ENCODE results near the gene MGAM2. TPM values are rescaled to one million over a fixed set of nuclear protein-coding genes. Genes with fewer than 3 reads are reported as not detected.

The MGAM2 gene
- total RNA-seq, 1 donor from 2014 or later = not detected

DNA sequence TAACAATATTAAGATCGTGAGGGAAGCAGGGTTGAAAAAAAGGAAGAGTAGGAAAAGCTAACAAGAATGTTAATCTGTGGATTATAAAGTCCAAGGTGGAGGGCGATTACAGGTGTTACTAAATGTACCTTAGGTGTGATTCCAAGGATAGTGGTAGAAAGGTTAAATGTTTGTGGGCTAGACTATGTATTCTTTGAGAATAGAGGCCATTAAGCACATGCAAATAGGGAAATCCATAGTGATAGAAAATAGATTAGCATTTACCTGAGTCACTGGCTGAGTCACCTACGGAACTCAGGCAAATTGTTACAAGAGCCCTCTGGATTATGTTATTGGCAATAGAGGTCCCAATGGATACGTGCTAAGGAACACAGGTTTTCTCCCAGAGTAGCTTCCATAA, 9.0 kb downstream of the MGAM2 start:
- DNase-seq (ENCODE audit: low read depth in 2 of 2) = no peak

DNA sequence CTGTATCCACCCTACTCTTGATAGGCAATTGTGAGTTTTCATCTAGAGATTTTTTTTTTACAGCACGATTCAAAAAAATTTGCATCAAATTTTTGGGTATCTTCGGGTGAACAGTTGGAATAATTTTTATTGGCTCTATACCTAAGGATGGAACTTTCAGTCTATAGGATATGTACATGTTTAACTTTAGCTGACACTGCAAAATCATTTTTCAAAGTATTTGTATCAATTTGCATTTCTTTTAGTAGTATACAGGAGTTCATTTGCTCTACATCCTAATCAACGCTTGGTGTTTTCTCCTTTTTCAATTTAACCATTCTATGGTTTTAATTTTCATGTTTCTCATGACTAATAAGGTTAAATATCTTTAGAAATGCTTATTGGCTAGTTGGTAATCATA, 11.7 kb downstream of the MGAM2 start:
- DNase-seq (ENCODE audit: low read depth in 2 of 2) = no peak

DNA sequence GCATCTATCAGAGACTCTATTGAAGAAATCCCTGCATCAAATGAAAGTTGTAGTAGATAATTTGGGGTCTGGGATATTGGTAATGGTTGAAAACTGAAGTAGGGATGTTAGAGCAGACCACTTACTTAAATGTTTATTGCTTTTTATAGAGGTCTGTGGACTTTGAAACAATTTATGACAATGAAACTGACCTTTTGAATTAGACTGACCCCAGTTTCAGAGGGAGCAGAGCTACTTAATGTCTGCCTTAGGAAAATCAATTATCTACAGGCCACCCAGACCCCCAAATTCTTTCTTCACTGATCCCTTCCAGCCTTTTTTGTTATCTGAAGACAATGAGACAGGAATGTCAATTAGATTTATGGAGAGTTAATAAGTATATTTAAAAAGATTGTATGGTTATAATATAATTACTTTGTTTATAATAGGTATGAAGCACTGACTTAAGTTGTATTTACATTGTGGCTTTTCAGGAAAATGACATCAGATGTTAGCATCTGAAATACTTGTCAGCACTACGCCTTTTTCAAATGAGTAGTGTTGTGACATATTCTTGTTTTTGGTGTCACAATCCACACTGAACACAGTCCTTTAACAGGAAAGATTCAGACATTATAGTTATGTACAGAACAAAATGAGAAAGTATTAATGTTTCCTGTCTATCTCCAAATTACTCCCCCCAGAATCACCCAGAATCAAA, 13.9 kb downstream of the MGAM2 start:
- DNase-seq (ENCODE audit: low read depth in 2 of 2) = no peak

DNA sequence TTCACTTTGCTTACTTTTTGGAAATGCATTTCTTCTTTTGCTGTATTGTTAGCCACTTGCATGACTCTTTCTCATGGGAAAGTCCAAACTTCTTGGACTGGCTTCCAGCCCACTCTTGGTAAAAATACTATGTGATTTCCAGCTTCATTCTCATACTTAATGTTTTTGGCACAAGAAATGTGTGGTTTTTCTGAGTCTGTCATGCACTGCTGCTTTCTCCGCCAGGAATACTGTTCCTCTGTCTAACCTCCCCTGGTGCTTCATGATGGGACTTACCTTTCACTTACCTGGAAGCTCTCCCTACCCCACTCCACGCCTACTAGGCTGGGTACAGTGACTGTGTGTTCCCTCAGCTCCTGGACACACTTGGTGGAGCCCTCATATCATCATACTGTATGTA, 18.7 kb downstream of the MGAM2 start:
- DNase-seq (ENCODE audit: low read depth in 2 of 2) = no peak

DNA sequence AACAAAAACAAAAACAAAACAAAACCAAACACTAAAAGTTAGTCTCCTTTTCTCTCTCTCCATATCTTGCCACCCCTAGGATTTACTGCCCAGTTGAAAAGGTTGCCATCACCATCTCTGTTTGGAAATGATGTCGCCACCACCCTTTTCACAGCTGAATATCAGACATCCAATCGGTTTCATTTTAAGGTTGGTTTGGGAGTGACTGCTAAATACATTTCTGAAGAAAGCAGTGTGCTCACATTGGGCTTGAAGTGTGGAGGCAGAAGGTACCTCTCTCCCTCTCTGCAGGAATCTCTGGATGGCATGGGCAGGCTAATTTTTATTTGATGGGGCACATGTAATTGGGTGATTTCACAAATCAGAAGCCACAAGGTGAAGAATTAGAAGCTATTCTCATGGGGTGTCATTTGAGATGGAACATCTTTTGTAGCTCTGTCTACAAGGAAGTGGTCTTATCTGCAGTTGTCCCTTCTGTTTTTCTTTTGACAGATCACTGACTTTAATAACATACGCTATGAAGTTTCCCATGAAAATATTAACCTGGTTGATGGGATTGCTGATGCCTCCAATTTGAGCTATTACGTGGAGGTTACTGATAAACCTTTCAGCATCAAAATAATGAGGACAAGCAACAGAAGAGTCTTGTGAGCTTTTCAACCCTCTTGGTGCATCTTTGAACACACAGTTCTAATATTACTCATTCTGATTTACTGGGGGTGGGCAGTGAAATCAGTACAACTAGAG, 20.1 kb downstream of the MGAM2 start:
- no peak for DNase-seq (ENCODE audit: low read depth in 2 of 2)

DNA sequence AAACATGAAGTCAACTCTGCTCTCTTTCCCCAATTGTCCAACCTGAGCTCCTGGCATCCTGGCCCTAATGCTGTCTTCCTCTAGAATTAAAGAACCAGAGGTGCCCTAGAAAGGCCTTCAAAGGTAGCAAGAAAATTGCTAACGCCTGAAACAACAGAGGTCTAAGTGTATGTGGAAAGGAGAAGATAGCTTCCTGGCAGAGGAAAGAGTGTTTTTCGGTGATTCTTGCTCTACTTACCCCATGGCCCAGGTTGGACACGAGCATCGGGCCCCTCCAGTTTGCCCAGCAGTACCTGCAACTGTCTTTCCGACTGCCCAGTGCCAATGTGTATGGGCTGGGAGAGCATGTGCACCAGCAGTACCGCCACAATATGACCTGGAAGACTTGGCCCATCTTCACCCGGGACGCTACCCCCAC, 22.2 kb downstream of the MGAM2 start:
- no peak for DNase-seq (ENCODE audit: low read depth in 2 of 2)

DNA sequence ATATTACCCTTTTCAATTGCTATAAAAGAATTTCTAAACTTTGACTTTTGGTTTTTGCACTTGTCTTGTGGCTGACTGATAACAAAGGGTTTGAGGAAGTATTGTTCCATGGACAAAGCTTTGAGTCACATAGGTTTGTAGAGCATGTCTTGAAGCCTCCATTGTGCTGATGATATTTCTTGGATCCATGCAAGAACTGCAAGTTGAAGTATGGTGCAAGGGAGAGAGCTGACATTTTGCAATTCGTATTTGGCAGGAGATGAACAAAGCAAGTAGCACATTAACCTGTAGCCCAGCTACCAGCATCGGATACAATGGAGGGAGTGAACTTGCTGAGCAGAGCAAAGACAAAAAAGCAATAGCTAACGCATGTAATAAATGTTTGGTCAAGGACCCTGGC, 23.4 kb downstream of the MGAM2 start:
- no peak for DNase-seq (ENCODE audit: low read depth in 2 of 2)

DNA sequence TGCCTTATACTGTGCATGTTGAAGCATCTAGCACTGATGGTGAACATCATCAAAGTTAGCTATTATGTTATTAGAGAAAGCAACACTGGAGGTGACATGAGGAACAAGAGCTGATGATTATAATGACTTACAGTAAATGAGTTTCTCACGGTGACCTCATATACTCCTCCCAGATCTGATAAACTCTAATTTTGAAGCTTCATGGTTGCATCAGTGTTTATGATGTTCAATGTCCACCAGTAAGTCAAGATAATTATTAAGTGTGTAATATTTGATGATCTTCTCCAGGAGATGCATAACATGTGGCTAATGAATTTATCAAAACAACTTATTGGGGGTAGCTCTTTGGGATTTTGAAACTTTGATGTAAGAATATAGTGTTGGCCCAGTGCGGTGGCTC, 27.5 kb downstream of the MGAM2 start:
- DNase-seq (ENCODE audit: low read depth in 2 of 2) = no peak

DNA sequence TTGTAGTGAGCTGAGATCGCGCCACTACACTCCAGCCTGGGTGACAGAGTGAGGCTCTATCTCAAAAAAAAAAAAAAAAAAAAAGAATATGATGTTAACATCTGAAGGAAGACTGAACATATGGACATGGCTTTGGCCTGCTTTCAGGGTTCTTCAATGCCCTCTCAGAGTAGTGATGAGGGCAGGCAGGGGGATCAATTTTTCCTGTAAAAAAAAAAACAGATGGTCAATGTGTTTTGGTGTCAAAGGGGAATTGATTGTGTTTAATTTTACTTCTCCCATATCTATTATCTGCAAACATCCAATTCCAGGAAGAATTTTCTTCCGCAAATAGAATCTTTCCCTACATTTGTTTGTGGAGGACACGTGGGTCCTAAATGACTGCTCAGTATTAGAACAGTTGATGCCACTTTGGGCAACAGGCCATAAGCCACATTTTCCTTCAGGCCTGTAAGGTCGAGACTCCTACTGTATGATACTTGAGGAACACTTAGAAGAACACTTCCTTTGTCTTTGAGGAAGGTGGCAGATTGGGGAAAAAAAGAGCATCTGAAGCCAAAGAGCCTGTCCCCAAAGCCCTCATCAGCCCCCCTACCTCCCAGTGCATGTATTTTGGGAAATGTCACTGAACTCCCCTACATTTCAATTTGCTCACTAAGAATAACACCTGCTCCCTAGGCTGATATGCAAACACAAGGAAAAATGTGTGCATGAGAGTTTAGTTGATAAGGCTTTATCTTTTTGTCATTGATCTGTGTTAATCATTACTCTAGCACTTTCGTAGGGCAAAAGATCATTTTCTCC, 28.3 kb downstream of the MGAM2 start:
- no peak for DNase-seq (ENCODE audit: low read depth in 2 of 2)

DNA sequence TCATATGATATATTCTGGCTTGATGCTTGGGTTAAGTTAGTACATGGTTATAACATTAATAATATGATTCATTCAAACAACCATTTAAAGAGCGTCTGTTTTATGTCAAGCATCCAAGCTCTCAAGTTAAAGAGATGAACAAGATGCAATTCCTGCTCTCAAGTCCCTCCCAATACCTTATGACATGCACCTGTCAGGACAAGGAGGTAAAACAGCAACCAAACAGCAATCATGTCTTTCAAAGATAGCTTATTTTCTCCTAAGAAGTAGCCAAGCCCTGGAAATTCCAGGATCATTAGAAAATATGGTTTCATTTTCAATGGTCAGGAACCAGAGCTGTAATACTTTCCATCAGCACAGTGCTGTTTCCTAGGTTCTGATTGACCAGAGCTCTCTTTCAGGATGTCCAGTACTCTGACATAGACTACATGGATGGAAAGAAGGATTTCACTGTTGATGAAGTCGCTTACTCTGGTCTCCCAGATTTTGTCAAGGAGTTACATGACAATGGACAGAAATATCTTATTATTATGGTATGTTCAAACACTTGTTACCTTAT, 29.0 kb downstream of the MGAM2 start:
- no peak for DNase-seq (ENCODE audit: low read depth in 2 of 2)

DNA sequence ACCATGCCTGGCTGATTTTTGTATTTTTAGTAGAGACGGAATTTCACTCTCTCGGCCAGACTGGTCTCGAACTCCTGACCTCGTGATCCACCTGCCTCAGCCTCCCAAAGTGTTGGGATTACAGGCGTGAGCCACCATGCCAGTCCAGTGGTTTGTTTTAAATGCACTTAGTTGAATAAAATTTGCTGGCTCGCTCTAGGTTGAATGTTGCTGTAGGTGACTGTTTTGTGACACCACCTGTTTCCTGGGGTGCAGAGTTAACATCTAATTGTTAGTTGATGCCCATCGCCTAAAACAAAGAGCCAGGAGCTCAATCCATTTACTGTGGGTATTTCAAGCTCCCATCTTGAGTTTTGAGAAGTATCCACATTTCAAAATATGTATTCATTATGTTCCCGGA, 31.2 kb downstream of the MGAM2 start:
- no peak for DNase-seq (ENCODE audit: low read depth in 2 of 2)

DNA sequence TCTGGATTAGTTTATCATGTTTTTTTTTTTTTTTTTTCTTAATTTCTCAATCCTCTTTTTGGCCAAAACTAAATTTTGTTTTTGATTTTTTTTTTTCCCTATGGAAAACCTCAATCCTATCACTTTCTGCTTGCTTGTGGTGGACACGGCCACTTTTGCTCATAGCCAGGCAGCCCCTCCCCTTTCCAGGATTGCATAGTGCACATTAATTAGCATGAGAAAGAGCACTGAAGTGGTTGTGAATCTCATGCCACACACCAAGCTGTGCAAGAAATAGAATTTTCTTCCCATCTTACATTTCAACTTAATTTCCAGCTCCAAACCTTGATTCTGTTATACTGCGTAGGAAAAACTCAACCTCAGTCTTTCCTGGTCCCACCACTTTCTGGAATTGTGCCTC, 34.6 kb downstream of the MGAM2 start:
- DNase-seq (ENCODE audit: low read depth in 2 of 2) = no peak

DNA sequence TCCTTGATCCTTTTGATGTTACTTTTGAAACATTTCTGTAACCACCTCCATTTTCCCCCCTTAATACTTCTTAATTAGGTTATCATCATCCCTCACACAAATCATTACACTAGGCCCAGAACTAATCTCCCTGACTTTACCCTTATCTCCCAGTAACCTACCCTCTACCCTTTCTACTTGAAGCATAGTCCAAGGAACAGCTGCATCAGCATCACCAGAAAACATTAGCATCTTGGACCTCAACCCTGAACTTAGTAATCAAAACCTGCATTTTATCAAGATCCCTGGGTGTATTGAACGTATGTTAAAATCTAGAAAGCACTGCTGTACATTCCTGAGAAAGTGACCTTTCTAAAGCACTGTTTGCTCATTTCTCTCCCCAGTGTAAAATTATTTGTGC, 38.8 kb downstream of the MGAM2 start:
- DNase-seq (ENCODE audit: low read depth in 2 of 2) = no peak

DNA sequence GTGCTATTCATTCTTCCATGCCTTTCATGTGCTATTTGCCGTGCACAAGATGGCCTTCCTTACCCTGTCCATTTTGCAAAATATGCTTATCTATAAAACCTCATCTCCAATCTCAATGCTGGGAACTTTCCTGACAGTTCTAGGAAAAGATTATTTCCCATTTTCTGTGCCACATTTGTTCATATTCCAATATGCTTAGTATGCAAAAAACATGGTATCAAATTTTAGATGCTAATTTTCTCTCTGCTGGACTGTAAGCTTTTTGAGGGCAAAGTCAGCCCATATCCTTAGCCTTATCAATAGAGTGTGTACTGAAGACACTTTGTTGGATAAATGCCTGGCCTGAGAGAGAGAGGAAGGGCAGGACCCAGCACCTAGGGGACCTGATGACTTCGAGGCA, 39.4 kb downstream of the MGAM2 start:
- DNase-seq (ENCODE audit: low read depth in 2 of 2) = no peak

DNA sequence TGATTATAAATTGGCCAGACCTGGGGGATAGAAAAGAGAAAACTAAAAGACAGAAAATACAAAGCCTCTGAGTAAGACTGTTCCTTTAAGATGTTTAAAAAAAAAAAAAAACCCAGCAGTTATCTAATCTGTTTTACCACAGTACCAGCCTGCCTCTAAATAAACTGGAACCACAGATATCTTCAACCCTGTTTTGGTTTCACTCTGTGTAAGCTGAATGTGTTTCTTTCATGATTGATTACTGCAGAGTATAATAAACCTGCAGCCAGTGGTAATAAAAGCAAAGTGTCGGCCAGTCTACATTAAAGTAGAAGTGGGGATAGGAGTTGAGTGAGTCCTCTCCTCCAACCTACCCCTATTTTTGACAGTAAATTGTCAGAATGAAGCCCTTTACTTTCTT, 40.6 kb downstream of the MGAM2 start:
- no peak for DNase-seq (ENCODE audit: low read depth in 2 of 2)

DNA sequence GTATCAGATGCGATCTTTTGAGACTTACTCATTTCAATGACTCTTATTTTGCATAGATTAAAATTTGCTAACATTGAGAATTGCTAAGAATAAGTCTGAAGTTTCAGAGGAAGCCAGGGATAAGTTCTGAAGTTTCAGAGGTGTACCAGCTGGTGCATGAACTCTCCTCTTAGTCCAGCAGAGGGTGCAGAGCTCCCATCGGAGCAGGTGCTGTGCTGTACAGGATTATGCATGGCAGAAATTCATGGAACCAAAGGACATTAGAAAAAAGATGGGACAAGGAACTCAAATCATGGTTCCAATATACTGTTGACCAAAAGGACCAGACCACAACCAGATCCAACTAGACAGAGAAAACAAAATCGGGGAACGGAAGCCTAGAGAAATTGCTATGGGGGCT, 41.9 kb downstream of the MGAM2 start:
- no peak for DNase-seq (ENCODE audit: low read depth in 2 of 2)

DNA sequence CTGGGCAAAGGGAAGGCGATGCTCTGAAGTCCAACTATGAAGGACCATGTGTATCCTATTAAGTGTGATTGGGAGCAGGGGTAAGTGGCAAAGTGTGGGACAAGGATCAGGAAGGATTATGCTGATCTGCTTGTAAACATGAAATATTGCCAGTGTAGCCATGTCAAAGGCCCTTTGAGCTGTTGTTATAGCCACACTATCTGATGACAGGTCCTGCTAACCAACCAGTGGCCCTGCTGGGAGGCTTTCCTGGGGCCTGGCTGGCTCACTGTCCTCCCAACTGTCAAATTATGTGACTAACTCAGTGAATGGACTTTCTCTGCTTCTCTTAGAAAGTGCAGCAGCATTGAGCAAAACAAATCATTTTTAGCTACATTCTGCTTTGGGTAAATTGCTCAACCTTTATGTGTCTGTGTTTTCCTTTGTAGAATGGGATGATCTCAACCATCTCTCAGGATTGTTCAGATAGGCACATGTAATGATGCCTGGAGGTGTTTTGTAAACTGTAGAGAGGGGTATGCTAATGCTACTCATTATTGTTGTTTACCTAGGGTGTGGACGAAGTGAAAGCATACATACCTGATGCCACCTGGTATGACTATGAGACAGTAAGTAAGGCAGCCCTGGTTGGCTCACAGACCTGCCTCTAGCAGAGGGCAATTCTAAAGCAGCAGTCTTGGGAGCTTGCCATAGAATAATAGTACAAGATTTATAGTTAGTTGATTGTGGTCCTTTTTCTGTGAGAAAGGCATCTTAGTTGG, 47.4 kb downstream of the MGAM2 start:
- no peak for DNase-seq (ENCODE audit: low read depth in 2 of 2)

DNA sequence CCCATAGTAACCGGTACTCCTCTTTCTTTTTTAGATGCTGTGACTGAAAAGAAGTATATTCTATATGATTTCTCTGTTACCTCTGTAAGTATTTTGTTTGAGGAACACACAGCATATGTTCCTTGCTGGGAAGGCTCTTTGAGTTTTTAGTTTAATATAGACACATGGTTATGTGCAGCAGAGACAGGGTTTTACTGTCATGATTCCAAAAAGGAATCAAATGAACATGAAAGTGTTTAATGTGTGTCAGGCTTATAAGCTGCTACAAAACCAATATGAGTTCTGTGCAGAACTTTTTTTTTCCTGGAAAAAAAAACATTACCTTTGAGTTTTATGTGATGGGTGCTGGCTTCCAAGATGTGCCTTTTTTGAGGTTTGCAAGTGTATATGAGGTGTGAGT, 50.4 kb downstream of the MGAM2 start:
- no peak for DNase-seq (ENCODE audit: low read depth in 2 of 2)

DNA sequence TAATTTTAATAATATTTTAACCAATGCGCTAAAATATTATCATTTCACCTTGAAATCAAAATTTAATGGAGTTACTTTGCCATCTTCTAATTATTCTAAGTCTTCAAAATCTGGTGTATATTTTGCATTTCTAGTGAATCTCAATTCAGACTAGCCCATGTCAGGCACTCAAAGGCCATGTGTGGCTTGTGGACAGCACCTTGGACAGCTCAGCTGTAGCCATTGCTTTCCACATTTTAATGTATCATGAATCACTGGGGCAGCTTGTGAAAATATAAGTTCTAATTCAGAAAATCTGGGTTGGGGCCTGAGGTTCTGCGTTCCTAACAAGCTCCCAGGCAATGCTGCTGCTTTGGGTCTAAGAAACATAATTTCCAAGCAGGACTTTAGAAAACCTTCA, 57.2 kb downstream of the MGAM2 start:
- no peak for DNase-seq (ENCODE audit: low read depth in 2 of 2)

DNA sequence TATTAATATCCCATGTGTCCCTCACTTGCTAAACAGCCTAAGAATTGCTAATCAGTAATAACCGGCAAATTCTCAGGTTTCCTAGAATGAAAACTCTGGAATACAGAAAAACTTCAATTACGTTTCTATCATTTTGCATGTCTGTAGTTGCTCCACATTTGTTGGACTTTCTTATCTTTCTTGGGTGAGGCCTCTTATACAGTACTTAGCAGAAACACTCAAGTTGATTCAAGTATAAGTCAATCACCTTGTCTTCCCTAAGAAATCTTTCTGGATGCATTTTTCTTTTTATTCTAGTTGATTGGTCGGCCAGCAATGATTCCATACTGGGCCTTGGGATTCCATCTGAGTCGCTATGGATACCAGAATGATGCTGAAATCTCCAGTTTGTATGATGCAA, 61.4 kb downstream of the MGAM2 start:
- DNase-seq (ENCODE audit: low read depth in 2 of 2) = no peak

DNA sequence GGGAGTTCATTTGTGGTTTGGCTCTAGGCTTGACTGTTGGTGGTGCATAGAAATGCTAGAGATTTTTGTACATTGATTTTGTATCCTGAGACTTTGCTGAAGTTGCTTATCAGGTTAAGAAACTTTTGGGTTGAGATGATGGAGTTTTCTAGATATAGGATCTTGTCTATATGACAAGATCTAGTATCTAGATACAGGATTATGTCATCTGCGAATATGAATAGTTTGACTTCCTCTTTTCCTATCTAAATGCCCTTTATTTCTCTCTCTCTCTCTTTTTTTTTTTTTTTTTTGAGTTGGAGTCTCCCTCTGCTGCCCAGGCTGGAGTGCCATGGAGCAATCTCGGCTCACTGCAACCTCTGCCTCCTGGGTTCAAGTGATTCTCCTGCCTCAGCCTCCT, 62.9 kb downstream of the MGAM2 start:
- no peak for DNase-seq (ENCODE audit: low read depth in 2 of 2)

DNA sequence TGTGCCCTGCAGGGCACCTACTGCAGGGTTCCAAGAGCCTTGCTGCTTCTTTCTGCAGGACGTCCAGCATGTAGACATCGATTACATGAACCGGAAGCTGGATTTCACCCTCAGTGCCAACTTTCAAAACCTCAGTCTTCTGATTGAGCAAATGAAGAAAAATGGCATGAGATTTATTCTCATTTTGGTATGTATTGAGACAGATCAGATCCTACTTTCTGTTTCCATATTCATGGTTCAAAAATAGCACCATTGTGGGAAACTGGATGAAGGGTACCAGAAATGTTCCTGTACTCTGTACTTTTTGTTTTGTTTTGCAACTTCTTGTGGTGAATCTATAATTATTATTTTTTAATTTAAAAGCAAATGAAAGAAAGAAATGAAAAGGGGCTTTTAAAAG, 64.1 kb downstream of the MGAM2 start:
- DNase-seq (ENCODE audit: low read depth in 2 of 2) = no peak
